ENCODE measurements around the gene USP44. TPM values are rescaled to one million over a fixed set of nuclear protein-coding genes. Genes with fewer than 3 reads are reported as not detected.

Gene USP44
- total and polyA plus RNA-seq, 2 experiments from 2014 or later, result 0.54 to 0.76 TPM

DNA sequence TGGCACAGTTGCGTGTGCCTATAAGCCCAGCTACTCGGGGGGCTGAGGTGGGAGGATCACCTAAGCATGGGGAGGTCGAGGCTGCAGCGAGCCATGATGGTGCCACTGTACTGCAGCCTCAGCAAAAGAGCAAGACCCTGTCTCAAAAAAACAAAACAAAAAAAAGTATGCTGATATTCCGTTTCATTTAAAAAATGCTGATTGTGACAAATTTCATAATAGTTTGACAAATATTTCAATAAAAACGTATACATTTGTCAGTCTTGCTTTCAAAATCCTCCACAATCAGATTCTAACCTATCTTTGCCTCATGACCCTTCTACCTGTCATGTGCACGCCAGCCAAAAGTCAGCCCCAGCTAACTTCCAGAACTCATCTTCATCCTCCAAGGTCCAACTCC, 9.8 kb downstream of the USP44 start:
- H4K20me1 ChIP-seq (ENCODE audit: insufficient read depth), result no peaks in the 10 kb centered on the region
- H3K9ac ChIP-seq, result no peak overlapping the region
- no peak overlapping the region for H3K4me2 ChIP-seq (ENCODE audit: unreplicated experiment)
- H3K27ac ChIP-seq, result no peak overlapping the region
- H3K9me2 ChIP-seq (ENCODE audit: insufficient read depth), result no peaks in the 10 kb centered on the region
- no peaks in the 10 kb centered on the region for H3K27me3 ChIP-seq (replicated peaks; ENCODE audit: insufficient read depth)
- H3F3A ChIP-seq (ENCODE audit: insufficient read depth), result no peaks in the 10 kb centered on the region
- H2AFZ ChIP-seq, result no peak overlapping the region
- H3K4me3 ChIP-seq, result no peak overlapping the region
- 65 to 69% methylated on average over 7 of the region's 7 CpGs for WGBS, 2 experiments (ENCODE audit: low coverage in 1 of 2, low lambda C conversion rate in 2 of 2, missing lambda C conversion rate in 2 of 2)
- no peaks in the 10 kb centered on the region for H3K4me1 ChIP-seq (ENCODE audit: insufficient read depth)
- DNase-seq, result no peak
- in situ Hi-C loops (cut with MboI), result loop anchor here (25.0 kb wide), 1 partner anchor 429 kb away; no protein-coding TSS in a partner anchor
- H3K36me3 ChIP-seq (ENCODE audit: low read depth), result no peaks in the 10 kb centered on the region
- TF ChIP-seq EZH2 (IDR thresholded peaks at IDR 0.05; ENCODE audit: insufficient read depth, poor library complexity, severe bottlenecking) (no peak), EZH2phosphoT487 (IDR thresholded peaks at IDR 0.05; ENCODE audit: insufficient read depth, low read depth) (no peak)
- no peaks in the 10 kb centered on the region for H3K9me3 ChIP-seq (ENCODE audit: low read depth)
- H3K79me2 ChIP-seq (ENCODE audit: insufficient read depth), result no peaks in the 10 kb centered on the region

DNA sequence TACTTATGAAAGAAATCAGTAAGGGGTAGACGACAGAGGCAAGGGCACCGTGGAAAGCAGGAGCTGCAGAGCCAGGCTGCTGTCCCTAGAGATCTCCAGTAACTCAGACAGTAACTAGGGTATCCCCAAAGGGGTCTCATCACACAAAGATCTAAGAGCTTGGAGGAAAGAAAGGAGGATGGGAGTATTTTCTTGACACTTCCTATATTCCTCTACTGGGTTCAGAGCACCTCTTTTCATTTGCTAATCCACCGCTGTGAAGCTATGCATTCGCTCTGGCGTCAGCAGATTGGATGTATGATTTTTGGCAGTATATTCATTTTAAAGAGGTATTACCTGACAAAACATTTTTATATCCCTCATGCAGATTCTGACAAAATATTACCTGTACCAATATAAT, 12.6 kb downstream of the USP44 start:
- in situ Hi-C loops (cut with MboI), result loop anchor here (25.0 kb wide), 1 partner anchor 426 kb away; no protein-coding TSS in a partner anchor
- 62 to 65% methylated on average over 5 of the region's 5 CpGs for WGBS, 2 experiments (ENCODE audit: low coverage in 1 of 2, low lambda C conversion rate in 2 of 2, missing lambda C conversion rate in 2 of 2)

DNA sequence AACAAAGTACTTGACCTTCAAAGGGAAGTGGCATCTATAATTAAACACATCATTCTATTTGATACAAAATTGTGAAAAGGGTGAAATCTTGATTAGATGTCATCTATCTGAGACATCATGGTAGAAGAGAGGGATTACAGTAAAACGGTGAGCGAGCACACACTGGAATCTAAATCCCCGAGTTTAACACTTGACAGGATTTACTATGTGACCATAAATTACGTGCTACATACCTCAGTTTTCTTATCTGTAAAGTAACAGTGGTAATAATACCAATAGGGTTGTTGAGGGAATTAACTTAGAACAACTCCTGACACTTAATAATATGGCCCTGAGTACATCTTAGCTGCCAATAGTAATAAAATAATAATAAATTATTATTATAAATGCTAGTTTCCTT, 13.3 kb downstream of the USP44 start:
- H4K20me1 ChIP-seq (ENCODE audit: insufficient read depth), result no peaks in the 10 kb centered on the region
- 89 to 93% methylated on average over 4 of the region's 4 CpGs for WGBS, 2 experiments (ENCODE audit: low coverage in 1 of 2, low lambda C conversion rate in 2 of 2, missing lambda C conversion rate in 2 of 2)
- H3K9me3 ChIP-seq (ENCODE audit: low read depth), result no peaks in the 10 kb centered on the region
- no peaks in the 10 kb centered on the region for H3K79me2 ChIP-seq (ENCODE audit: insufficient read depth)
- no peak for TF ChIP-seq EZH2 (IDR thresholded peaks at IDR 0.05; ENCODE audit: insufficient read depth, poor library complexity, severe bottlenecking)
- no peak for TF ChIP-seq EZH2phosphoT487 (IDR thresholded peaks at IDR 0.05; ENCODE audit: insufficient read depth, low read depth)
- no peaks in the 10 kb centered on the region for H3F3A ChIP-seq (ENCODE audit: insufficient read depth)
- H3K36me3 ChIP-seq (ENCODE audit: low read depth), result no peaks in the 10 kb centered on the region
- no peaks in the 10 kb centered on the region for H3K27me3 ChIP-seq (replicated peaks; ENCODE audit: insufficient read depth)
- H3K4me1 ChIP-seq (ENCODE audit: insufficient read depth), result peaks cover 3% of the 10 kb centered on the region; the same call in 1 of the 2 replicates
- H3K4me2 ChIP-seq (ENCODE audit: unreplicated experiment), result no peak overlapping the region
- in situ Hi-C loops (cut with MboI), result loop anchor here (25.0 kb wide), 1 partner anchor 426 kb away; no protein-coding TSS in a partner anchor
- no peak overlapping the region for H3K4me3 ChIP-seq
- H3K9me2 ChIP-seq (ENCODE audit: insufficient read depth), result no peaks in the 10 kb centered on the region
- H3K9ac ChIP-seq, result no peak overlapping the region
- no peak overlapping the region for H2AFZ ChIP-seq
- DNase-seq, result no peak
- no peak overlapping the region for H3K27ac ChIP-seq

More for the DNA sequence above, 12.6 kb downstream of the USP44 start:
- DNase-seq, result no peak
- Histone ChIP-seq H3K27me3 (replicated peaks; ENCODE audit: insufficient read depth) (no peaks in the 10 kb centered on the region), H2AFZ (no peak overlapping the region), H3K27ac (no peak overlapping the region), H3K4me3 (no peak overlapping the region), H3K79me2 (ENCODE audit: insufficient read depth) (no peaks in the 10 kb centered on the region), H3K9me3 (ENCODE audit: low read depth) (no peaks in the 10 kb centered on the region), H3K36me3 (ENCODE audit: low read depth) (no peaks in the 10 kb centered on the region), H3K4me2 (ENCODE audit: unreplicated experiment) (no peak overlapping the region), H4K20me1 (ENCODE audit: insufficient read depth) (no peaks in the 10 kb centered on the region), H3K4me1 (ENCODE audit: insufficient read depth) (no peaks in the 10 kb centered on the region), H3F3A (ENCODE audit: insufficient read depth) (no peaks in the 10 kb centered on the region), H3K9me2 (ENCODE audit: insufficient read depth) (no peaks in the 10 kb centered on the region), H3K9ac (no peak overlapping the region)
- TF ChIP-seq EZH2 (IDR thresholded peaks at IDR 0.05; ENCODE audit: insufficient read depth, poor library complexity, severe bottlenecking) (no peak), EZH2phosphoT487 (IDR thresholded peaks at IDR 0.05; ENCODE audit: insufficient read depth, low read depth) (no peak)

DNA sequence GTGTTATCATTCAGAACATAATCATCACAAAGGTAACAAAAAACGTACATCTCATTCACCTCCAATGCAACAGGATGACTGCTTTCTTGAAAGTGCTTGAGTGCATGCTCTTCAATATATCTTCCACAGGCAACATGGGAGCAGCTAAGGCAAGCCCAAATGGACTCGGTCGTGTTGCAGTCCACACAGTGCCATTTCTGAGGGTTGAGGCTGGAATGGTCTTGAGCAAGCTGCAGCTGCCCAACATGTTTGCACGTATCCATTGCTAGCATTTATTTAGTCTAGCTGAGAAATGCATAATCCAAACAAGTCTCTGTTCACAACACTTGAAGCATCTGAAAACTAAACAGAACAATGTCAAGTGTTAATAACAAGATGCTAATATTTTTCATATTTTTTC, 17.3 kb downstream of the USP44 start:
- DNase-seq, result no peak
- H3K4me2 ChIP-seq (ENCODE audit: unreplicated experiment), result no peak overlapping the region
- H3K27ac ChIP-seq, result no peak overlapping the region

More for the DNA sequence above, 17.3 kb downstream of the USP44 start:
- H3K9me3 ChIP-seq (ENCODE audit: low read depth), result no peaks in the 10 kb centered on the region
- TF ChIP-seq EZH2phosphoT487 (IDR thresholded peaks at IDR 0.05; ENCODE audit: insufficient read depth, low read depth), result no peak
- no peak for TF ChIP-seq EZH2 (IDR thresholded peaks at IDR 0.05; ENCODE audit: insufficient read depth, poor library complexity, severe bottlenecking)
- H3F3A ChIP-seq (ENCODE audit: insufficient read depth), result no peaks in the 10 kb centered on the region
- H3K79me2 ChIP-seq (ENCODE audit: insufficient read depth), result no peaks in the 10 kb centered on the region
- H3K27me3 ChIP-seq (replicated peaks; ENCODE audit: insufficient read depth), result no peaks in the 10 kb centered on the region
- no peaks in the 10 kb centered on the region for H3K9me2 ChIP-seq (ENCODE audit: insufficient read depth)
- no peaks in the 10 kb centered on the region for H3K36me3 ChIP-seq (ENCODE audit: low read depth)
- WGBS, 2 experiments (ENCODE audit: low coverage in 1 of 2, low lambda C conversion rate in 2 of 2, missing lambda C conversion rate in 2 of 2), result 54% methylated on average over 4 of the region's 4 CpGs
- no peak overlapping the region for H3K4me3 ChIP-seq
- no peak overlapping the region for H2AFZ ChIP-seq
- no peaks in the 10 kb centered on the region for H4K20me1 ChIP-seq (ENCODE audit: insufficient read depth)
- H3K4me1 ChIP-seq (ENCODE audit: insufficient read depth), result peaks cover 20% of the 10 kb centered on the region
- in situ Hi-C loops (cut with MboI), result loop anchor here (25.0 kb wide), 1 partner anchor 422 kb away; no protein-coding TSS in a partner anchor
- H3K9ac ChIP-seq, result no peak overlapping the region

Measured in GM23248 (cell line).